Lung microvascular endothelial cell (primary cell): ENCODE measurements around the gene PTPN13. TPM values are rescaled to one million over a fixed set of nuclear protein-coding genes. Genes with fewer than 3 reads are reported as not detected.
A peak's percentile ranks its signal among the peaks of the same experiment; 100 is the strongest.

Experiments used
- DNase-seq, 2 donors: peaks; one replicate each; pipeline versions ENCODE4 v3.0.0 to v3.0.0-alpha.2; 2010; ENCODE audit warnings: low read depth in 2 of 2
- total RNA-seq: library from RNA; depleted of rRNA; stranded (reverse); fragments of >200 nt; gene quantifications from 2 replicates; pipeline ENCODE4 v1.2.1, GENCODE V29; 2014

The PTPN13 gene
- total RNA-seq, 1 donor from 2014 or later, result 0.20 TPM

- DNase-seq, result peak in 1 of 2 donors; percentile 2
These were observed 224.1 kb downstream of the PTPN13 start for GRCh38 chr4:86818211-86818610.

GRCh38 chr4:86818841-86819240 is 224.7 kb downstream of the PTPN13 start:
- DNase-seq, result no peak

GRCh38 chr4:86819561-86819960 is 225.4 kb downstream of the PTPN13 start:
- no peak for DNase-seq

- DNase-seq, result no peak
These were observed 227.0 kb downstream of the PTPN13 start for GRCh38 chr4:86821151-86821550.

GRCh38 chr4:86822136-86822535 is 228.0 kb downstream of the PTPN13 start:
- DNase-seq, result no peak

DNA sequence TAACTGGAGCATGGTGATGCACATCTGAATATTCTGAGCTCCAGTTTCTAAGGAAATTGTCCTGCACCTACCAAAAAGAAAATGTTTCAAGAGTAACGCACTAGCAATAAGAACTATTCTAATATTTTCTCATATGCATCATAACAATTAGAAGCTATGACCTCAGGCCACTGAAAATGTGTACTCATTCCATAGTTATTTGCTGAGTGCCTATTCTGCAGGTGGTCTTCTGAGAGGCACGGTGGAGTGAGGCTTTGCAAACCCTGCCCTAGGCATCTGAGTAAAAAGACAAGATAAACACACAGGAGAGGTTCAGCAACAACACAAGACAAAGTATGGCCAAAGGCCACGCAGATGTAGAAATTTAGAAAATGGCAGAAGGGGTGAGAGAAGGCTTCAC is 231.4 kb downstream of the PTPN13 start:
- no peak for DNase-seq

DNA sequence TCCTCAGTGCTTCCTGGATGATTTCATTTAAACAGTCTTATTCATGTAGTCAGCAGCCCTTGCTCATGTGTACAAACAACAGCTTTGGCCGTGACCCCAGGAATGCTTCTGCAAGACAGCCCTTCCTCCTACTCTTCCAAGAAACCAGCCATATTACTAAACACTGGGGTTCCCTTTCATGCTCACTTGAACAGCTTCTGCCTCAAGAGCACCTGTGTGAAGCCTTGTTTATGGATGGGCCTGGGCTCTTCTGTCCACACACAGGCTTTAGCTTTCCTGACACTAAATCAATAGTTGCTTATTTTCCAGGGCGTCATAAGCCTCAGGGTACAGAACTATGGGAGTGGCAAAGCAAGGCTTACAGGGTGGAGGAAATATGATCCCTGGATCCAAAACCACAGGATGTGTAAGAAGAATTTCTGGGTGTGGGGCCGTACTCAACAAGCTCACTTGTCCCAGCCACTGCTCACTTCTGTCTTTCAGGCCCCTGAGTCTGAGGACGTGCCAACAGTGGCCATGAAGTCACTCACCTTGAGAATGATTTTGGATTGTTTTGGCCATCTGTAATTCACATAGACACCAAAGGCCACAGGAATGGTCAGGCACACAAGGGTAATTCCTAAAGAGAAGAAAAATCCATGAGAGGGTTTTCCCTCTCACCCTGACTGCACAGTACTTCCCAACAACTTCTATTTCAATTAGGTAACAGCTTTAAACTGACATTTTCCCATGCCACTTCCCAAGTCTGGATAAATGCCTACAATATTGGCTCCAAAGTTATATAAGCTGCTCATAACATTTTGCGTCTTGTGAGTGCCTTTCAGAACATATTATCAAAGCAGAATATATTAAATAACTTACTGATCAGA is 237.4 kb downstream of the PTPN13 start:
- DNase-seq, result peak in 1 of 2 donors; percentile 15

DNA sequence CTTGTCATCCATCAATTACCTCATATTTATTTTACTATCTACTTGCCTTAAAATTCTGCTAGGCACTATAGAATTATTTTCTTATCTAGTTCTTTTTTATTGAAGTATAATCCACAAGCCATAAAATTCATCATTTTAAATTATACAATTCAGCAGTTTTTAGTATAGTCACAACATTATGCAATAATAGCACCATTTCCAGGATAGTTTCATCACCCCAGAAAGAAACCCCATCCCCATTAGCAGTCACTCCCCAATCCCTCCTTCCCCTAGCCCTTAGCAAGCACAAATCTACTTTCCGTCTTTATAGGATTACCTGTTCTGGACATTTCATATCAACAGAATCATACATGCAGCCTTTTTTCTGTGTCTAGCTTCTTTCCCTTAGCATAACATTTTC is 239.5 kb downstream of the PTPN13 start:
- DNase-seq, result no peak

GRCh38 chr4:86834901-86835300 is 240.8 kb downstream of the PTPN13 start:
- no peak for DNase-seq

DNA sequence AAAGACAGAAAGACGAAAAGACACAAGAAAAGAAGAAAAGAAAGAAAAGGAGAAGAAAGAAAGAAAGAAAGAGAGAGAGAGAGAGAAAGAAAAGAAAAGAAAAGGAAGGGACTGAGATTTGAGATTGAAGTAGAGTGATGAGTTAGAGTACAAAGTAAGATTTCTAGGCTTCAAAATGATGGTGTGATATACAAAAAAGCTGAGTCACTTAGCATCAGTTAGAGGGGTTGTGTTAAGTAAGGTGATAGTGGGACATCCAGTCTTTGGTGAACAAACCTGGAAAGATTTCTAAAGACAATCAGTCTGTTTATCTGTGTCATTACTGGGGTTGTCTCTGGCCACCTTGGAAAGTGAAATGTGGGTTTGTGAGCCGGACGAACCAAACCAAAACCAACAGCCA is 241.6 kb downstream of the PTPN13 start:
- DNase-seq, result no peak

GRCh38 chr4:86837691-86838503 is 243.8 kb downstream of the PTPN13 start:
- DNase-seq, result no peak

DNA sequence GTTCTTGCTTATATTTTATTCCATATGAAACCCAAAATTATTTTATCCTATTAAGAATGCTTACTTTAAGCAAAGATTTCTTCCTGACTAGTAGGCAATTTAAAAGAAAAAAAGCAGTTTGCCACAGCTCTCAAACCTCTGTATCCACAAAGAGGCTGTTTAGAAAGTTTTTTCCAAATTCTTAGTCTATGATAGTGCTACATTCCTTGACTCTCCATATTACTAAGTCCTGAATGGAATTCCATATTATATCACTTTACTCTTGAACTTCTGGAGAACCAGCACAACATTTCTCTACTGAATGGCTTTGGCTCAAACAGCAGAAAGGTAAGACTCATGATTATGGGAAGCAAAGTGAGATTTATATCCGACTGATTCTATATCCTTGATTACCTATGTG is 246.7 kb downstream of the PTPN13 start:
- no peak for DNase-seq

DNA sequence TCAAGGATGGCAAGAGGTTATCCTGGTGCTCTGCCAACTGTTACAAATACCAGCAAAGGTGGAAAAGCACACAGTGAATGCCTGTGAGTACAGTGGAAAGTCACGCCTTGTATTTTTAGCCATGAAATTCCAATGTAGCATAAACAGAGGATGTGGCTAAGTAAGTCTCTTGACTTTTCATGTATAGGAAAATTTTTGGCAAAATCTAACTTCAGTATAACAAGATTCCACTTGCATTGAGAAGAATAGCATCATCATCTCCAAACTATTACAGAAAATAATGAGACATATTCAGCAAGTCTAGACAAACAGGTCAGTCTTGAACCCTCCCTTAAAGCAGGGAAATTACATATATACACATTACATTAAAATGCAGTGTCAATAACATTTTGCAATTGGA is 247.2 kb downstream of the PTPN13 start:
- no peak for DNase-seq

DNA sequence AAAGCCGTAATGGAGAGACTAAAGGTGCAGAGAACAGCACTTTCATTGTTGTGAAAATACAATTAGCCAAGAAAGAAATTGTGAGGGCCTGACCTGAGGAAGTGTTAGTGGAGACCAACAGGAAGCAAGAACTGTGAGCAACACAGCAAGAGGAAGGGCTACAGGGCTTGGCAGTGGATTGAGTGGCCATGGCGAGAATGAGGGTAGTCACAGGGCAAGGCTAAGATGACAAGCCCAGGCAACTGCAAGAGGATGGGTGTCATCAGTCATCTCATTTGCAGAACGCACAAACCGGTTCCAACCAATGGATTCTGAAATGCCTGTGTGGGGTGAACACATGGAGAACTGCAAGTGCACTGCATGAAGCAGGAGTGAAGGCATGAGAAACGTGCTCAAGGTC is 251.5 kb downstream of the PTPN13 start:
- peak; percentile 6 to 79 for DNase-seq

DNA sequence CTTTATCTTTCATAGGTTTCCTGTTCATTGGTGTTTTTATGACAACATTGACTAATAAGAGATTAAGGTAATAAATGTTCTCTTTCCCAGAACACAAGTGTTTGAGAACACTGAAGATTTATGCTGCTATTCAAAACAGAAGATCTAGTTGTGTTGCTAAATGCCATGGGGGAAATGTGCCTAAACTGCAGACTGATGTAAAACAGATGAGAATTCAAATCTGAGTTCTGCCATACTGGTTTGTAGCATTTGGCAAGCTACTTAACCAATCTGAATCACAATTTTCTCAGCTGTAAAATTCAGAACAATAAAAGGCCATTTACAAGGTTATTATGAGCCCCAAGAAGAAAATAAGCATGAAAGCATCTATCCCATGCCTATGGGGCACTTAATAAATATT is 252.8 kb downstream of the PTPN13 start:
- DNase-seq, result no peak

GRCh38 chr4:86847571-86847970 is 253.5 kb downstream of the PTPN13 start:
- DNase-seq, result no peak

DNA sequence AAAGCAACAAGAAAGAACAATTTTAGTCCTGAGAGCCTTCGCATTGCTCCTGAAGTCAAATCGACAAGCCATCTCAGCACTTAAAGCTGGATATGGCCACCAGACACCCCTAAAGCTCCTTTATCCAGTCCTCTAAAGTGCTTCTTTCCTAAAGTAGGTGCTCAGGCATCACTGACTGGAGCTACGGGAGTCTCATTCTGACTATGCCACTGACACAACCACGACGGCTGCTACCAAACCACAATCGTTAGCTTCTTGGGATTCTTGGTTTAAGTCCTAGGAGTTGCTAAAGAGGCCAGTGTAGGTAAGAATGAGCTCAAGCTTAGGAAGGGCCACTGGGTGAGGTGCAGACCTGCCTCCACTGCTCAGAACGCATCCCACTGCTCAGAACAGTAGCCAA is 254.0 kb downstream of the PTPN13 start:
- no peak for DNase-seq

DNA sequence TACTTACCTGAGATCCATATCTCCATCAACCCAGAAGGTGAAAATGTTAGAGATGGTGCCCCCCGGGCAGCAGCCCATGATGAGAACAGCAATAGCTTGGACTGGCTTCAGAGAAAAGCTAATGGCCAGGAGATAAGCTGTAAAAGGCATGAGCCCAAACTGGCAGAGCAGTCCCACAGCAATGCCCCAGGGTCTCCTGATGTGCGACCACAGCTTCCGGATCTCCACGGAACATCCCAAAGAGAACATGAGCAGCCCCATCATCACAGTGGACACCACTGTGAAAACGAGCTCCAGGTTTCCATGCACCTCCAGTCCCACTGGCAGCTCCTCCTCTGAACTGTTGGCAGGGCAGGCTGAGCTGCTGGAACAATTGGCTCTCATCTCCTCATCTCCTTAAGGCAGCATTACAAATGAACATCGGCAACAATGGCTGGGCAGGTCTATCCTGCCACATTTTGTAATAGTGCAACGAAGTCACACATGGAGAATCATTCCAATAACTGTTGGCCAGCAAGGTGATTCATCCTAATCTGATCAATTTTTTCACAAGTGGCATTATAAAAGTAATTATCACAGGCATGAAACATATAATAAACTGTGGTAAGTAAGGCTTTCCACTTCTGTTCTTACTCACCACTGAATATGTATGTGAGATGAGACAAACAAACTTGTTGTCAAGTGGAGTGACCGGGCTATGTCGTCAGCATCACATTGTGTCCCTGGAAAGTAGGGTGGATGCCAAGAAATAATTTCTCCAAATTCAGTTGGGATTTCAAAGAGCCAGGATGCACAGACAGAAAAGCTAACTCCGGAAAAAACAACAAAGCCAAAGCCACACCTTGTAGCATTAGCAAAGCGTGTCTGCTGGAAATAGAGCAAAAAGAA is 254.9 kb downstream of the PTPN13 start, which contains the start of gene SLC10A6:
Gene SLC10A6, minus strand, starts transcription at position 653 of the 888 bp plus-strand sequence. Its CDS starts 269 bp downstream, at position 384.
- DNase-seq, result peak in 1 of 2 donors; percentile 71

DNA sequence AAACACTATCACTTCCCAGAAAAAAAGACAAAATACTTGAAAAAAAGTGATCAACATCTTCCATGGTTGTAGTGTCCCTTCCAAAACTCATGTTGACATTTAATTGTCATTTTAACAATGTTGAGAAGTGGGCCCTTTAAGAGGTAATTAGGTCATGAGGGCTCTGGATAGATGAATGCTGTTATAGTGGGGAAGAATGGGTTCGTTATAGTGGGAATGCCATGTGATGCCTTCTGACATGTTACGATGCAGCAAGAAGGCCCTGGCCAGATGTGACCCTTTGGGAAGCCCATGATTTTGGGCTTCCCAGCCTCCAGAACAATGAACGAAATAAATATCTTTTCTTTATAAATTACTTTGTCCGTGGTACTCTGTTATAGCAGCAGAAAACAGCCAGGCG is 259.1 kb downstream of the PTPN13 start:
- no peak for DNase-seq

DNA sequence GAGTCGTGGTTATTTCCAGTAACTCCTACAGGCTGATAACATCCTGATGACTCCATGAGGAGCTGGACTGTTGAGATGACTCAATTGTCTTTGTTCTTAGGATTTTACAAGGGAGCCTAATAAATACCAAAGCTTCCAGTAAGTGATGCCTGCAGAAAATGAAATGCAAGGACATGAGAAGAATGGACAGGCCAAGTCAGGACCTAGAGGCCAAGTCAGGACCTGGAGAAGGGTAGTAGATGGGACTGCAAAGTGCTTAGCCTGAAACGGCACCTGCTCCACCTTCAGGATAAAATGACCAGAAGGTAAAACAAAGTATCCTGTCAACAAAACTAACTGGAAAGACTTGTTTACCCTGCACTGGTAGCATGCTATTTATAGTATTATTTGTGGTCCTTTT is 261.5 kb downstream of the PTPN13 start:
- DNase-seq, result no peak

DNA sequence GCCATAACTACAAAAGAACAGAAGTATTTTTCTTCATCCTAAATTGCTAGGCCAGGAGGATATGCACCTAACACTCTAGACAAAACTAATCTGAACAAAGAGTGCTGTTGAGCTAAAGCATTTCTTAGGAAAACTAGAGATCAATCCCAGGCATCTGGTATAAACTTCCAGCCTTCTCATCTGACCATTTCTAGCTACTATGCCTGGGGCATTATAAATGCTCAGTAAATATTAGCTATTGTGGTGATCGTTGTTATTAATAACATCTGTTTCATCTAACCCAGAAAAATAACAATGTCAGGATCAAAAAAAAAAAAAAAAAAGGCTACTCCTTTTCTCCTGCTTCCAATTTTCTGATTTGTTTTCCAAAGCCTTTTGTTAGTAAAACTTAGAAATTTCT is 262.8 kb downstream of the PTPN13 start:
- DNase-seq, result no peak
